NCI-H748 treated with DMSO at 0.1 percent for 48 hours (cell line): ENCODE measurements around the gene HTD2.

Experiments
- DNase-seq: peaks from one replicate; lab custom pipeline; 2025; lab: John Stamatoyannopoulos, UW

The HTD2 gene

DNA sequence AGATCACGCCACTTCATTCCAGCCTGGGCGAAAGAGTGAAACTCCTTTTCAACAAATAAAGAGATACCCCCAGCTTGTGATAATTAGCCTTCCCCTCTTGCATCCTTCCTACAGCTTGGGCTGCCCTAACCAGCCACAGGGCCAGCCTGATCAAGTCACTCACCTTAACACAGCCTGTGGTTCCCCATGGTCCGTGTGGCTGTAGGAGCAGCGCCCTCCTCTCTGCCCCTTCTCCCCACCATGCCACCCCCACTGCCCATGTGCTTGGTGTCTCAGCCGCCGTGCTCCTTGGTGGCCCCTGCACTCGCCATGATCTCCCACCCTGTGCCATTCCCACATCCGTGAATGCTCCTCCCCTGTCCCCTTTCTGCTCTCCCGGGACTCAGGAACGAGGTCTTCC lies 13.5 kb upstream of the HTD2 start:
- no peak for DNase-seq

DNA sequence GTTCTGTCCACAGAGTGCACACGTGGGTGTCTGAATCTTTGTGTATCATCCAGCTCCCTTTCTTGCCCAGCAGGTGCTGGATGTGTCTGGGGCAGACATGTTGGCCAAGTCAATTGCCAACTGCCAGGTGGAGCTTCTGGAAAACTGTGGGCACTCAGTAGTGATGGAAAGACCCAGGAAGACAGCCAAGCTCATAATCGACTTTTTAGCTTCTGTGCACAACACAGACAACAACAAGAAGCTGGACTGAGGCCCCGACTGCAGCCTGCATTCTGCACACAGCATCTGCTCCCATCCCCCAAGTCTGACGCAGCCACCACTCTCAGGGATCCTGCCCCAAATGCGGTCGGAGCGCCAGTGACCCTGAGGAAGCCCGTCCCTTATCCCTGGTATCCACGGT lies 12.8 kb upstream of the HTD2 start:
- DNase-seq = no peak

DNA sequence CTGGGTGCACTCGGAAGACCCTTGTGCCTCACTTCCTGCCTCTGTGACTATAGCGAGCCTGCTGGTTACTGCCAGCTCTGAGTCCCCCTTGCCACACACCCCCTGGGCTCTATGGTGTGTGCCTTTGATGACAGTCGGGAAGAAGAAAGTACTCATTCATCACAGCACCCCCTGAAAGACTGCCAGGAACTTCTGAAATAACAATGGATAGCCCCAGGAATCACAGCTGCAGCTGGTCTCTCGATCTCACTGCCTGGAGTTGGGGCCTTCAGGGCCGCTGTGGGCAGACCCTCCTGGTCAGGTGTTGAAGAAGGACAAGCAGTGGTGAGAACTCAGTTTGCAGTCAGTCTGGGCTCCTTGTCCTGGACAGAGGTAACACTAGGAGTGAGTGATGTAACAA lies 10.1 kb upstream of the HTD2 start:
- DNase-seq = no peak

DNA sequence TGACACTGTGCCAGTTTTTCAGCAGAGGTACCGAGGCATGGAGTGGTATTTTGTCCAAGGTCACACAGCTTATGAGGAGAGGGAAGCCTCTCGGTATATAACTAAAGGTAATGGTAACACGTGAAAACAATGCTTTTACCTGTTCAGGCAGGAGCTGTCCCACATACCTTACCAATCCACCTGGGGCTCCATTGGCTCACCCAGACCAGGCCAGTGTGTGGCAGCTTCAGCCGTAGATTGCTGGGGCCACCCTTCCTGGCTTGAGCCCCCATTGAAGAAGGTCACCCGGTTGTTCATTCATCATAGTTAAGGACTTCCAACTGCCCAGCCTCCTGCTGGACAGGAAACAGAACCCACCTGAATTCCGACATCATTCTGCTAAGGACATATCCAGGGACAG lies 9.5 kb upstream of the HTD2 start:
- DNase-seq = no peak

DNA sequence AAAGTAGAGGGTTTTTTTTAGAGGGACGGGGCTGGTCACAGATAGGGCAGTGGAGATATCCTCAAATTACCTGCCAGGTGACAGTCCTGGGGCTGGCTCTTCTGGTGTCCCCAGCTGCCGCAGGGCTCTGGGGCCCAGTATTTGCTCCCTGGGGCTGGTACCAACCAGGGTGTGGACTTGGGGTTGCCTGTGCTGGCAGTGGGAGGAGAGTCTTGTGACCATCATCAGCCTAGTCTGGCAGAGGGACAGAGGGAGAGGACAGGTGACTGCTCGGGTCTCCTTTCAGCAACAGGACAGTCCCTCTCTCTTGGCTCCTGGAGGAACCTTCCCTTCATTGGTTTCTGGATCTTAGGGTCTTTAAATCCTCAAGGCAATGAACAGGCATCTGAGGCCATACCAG lies 8.1 kb upstream of the HTD2 start:
- no peak for DNase-seq

- no peak for DNase-seq
Observed at GRCh38 chr3:58299075-58299474, 7.2 kb upstream of the HTD2 start.

DNA sequence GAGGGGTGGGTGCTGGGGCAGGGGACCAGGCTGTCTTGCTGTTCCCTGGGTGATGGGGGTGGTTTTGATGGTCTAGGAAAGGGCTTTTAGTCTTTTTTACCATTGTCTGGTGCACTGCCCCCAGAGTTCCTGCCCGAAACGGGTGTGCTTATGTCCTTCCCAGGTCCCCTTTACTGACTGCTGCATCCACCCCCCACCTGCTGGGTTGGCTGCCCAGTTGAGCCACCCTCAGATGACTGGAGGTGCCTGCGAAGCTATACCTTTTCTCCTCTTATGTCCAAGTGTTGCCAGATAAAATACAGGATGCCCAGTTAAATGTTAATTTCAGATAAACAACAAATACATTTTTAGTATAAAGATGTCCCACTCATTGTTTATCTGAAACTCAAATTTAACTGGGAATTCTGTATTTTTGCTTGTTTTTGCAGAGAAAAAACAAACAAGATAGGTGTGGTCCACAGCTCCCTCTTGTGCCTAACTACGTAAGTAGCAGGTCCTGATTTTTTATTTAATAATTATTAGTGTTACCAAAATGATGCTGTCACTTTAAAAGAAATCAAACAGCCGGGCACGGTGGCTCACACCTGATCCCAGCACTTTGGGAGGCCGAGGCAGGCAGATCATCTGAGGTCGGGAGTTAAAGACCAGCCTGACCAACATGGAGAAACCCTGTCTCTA lies 6.3 kb upstream of the HTD2 start:
- DNase-seq = no peak

- peak; percentile 10 for DNase-seq
Observed at GRCh38 chr3:58307639-58308215, 1.4 kb downstream of the HTD2 start.

GRCh38 chr3:58308728-58309127 lies 2.4 kb downstream of the HTD2 start:
- no peak for DNase-seq

- no peak for DNase-seq
Observed at GRCh38 chr3:58317811-58318210, 11.5 kb downstream of the HTD2 start.

- no peak for DNase-seq
Observed at GRCh38 chr3:58321791-58322190, 15.5 kb downstream of the HTD2 start.

- DNase-seq = no peak
Observed at GRCh38 chr3:58322793-58323192, 16.5 kb downstream of the HTD2 start.

DNA sequence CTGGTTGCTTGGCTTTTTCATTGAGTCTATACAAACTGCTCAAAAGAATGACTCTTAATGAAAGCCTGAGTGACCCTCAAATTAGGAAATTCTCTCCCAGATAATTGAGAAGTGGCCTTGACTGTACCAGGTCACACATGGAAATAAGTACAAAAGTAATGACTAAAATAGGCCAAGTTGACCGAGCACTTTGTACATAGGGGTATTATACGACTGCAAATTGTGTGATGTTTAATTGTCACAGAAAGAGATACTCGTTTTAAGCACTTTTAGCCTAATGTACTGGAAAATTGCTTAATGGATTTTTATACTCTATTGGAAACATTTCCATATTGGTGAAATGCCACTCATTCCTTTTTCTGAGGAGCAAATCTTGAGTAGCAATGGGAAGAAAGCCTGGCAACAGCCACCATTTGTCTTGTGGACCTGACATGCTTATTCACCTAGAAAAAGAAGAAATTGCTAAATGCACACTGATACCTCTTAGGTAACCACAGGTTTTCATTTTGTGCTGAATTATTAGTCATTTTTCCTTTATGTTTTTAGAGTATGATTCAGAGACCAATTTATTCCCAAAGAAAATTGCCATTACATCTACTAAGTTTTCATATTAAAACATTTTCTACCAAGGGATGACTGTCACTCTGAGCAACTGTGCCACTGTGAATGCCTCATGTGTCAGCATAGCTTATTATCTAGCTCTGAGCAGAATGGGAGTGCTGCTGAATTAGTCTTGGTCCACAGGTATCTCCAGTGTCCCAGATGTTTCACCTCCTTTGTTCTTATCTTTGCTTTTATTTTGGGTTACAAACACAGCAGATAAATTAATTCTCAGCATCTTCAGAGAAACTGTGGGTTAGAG lies 17.4 kb downstream of the HTD2 start:
- no peak for DNase-seq

DNA sequence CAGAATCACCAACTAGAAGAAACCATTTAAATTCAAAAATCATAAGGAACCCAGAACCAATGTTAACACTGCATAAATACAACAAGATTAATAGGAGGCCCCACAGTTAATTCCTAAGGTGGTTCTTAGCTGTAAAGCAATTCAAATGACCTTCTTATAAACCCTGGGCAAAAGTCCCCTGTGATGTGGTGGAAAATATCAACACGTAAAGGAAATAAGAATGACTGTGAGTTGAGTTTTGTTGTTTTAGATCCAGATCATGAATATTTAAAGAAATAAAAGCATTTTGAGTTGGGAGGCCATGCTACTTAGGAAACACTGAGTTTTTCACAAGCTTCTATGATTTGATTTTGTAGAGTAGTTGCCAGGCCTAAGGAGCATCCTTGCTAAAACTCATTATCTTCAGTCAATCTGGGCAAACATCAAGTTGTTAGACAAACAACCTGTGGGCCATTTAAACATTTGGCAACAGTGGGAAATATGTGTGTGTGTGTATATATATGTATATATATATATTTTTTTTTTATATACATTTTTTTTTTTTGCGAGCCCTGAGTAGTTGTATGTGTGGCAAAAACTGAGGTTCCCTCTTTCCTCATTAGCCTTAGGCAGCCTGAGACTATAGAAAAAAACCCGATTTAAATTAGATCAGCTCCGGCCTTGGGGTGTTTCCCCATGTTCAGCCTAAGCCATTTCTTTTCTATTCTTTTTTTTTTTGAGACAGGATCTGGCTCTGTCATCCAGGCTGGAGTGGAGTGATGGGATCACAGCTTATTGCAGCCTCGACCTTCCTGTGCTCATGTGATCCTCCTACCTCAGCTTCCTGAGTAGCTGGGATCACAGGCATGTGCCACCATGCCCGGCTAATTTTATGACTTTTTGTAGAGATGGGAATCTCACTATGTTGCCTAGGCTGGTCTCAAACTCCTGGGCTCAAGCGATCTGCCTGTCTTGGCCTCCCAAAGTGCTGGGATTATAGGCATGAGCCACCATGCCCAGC lies 18.4 kb downstream of the HTD2 start:
- DNase-seq = no peak

DNA sequence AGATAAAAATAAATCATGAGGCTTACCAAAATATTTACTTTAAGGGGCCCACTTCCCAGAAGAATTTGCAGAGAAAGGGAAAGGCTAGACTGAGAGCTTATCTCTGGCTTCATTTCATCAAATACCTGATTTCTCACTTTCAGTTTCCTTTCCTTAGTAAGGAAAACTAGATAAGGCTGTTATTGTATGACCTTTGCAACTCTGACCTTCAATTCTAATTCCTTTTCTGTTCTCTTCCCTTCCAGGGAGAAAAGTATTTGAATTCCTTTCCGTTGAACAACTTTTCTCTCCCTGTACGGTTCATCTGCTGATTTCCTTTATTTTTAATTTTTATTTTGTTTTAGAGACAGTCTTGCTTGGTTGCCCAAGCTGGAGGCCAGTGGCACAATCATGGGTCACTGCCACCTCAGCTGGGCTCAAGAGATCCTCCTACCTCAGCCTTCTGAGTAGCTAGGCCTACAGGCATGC lies 19.2 kb downstream of the HTD2 start:
- no peak for DNase-seq

GRCh38 chr3:58326267-58326900 lies 20.1 kb downstream of the HTD2 start:
- no peak for DNase-seq

DNA sequence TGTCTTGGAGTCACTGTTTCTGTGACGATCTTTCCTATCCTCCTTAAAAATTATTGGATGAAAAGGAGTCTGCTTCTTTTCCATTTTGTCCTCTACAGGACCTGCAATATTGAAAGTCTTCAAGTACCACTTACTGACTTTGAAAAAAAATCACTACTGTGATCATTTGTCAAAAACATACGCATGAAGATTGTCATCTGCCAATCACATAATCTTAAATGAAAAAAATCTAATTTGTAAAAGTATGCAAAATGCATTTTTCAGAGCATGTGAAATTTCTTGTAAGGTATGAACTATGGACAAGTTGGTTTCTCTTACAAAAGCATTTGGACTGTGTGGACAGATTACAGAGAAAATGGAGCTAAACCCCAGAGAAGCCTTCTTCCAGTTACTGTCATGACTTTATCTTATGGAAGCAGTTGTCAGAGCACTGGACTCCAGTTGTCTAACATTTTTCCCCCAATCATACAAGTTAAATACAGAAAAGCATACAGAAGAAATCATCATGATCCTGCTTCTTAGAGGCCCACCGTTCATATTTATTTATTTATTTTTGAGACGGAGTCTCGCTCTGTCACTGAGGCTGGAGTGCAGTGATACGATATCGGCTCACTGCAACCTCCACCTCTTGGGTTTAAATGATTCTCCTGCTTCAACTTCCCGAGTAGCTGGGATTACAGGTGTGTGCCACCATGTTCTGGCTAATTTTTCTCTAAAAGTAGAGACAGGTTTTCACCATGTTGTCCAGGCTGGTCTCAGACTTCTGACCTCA lies 23.0 kb downstream of the HTD2 start:
- DNase-seq = no peak

DNA sequence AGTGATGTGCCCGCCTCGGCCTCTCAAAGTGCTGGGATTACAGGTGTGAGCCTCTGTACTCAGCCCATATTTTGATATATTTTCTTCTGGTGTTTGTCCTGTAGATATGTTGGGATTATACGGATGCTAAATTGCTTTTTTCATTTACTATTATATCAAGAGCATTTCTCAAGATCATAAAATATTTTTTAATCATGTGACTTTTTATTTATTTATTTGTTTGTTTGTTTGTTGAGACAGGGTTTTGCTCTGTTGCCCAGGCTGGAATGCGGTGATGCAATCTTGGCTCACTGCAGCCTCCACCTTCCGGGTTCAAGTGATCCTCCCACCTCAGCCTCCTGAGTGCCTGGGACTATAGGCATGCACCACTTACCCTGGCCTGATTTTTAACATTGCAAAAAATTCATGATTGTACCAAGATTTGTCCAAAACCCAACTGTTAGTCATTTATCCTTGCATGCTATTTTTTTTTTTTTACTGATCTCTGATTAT lies 23.6 kb downstream of the HTD2 start:
- DNase-seq = no peak

- no peak for DNase-seq
Observed at GRCh38 chr3:58331593-58332152, 25.4 kb downstream of the HTD2 start.

- DNase-seq = peak; percentile 2
Observed at GRCh38 chr3:58332575-58333188, 26.4 kb downstream of the HTD2 start, which contains the start of gene PXK. TSS of gene PXK (plus strand) at chr3:58332892. CDS start at chr3:58332989, 97 bp downstream.
